Activated T-cell treated with anti-CD3 and anti-CD28 coated beads for 4 hours (primary cell): ENCODE measurements around the gene DNAH1.
A peak's percentile ranks its signal among the peaks of the same experiment; 100 is the strongest.

Experiments used
- DNase-seq: peaks from one replicate; pipeline ENCODE4 v3.0.0-alpha.2; 2020

DNAH1 gene

GRCh38 chr3:52437326-52438103, 121.4 kb downstream of the DNAH1 start:
- DNase-seq = no peak

GRCh38 chr3:52438104-52438376, 121.9 kb downstream of the DNAH1 start:
- DNase-seq = no peak

- DNase-seq = no peak
These were observed 122.7 kb downstream of the DNAH1 start for GRCh38 chr3:52438579-52439425.

GRCh38 chr3:52439426-52440248, 123.5 kb downstream of the DNAH1 start:
- DNase-seq = no peak

- no peak for DNase-seq
These were observed 124.1 kb downstream of the DNAH1 start for GRCh38 chr3:52440249-52440551.

GRCh38 chr3:52440671-52441070, 124.6 kb downstream of the DNAH1 start:
- DNase-seq = no peak

GRCh38 chr3:52441091-52441771, 125.1 kb downstream of the DNAH1 start:
- DNase-seq = no peak

- no peak for DNase-seq
These were observed 125.7 kb downstream of the DNAH1 start for GRCh38 chr3:52441772-52442332.

GRCh38 chr3:52442409-52443267, 126.5 kb downstream of the DNAH1 start:
- no peak for DNase-seq

- no peak for DNase-seq
These were observed 127.1 kb downstream of the DNAH1 start for GRCh38 chr3:52443268-52443610.

GRCh38 chr3:52443791-52444687, 127.9 kb downstream of the DNAH1 start:
- DNase-seq = no peak

- DNase-seq = peak; percentile 43
These were observed 129.0 kb downstream of the DNAH1 start, which contains the start of gene SEMA3G for GRCh38 chr3:52444860-52445793. Gene SEMA3G (minus strand): TSS chr3:52445103. CDS start chr3:52445027, 76 bp downstream.

GRCh38 chr3:52446042-52446441, 129.9 kb downstream of the DNAH1 start:
- no peak for DNase-seq

- peak; percentile 68 for DNase-seq
These were observed 130.8 kb downstream of the DNAH1 start for GRCh38 chr3:52446631-52447511.

GRCh38 chr3:52447512-52448355, 131.6 kb downstream of the DNAH1 start:
- DNase-seq = no peak
